Measurements from ENCODE around the gene PTPRG.

Gene PTPRG

DNA sequence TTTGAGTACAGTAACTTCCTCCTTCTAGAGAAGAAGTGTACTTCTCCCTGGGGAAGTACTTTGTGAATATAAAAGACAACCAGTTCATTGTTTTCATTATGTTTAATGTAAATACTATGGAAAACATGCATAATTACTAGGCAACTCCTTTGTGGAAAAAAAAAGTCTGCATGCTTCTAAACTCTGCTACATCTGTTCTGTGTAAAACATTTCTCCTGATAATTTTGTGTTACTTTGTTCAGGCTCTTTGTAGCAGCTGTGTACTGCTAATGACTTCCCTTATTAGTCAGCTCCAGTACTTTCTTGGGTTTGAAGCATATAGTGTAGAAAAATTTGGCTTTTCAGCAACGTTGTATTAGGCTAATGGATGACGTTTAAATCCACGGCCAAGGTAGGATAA, 700.4 kb downstream of the PTPRG start:
- no peaks in the 10 kb centered on the region for H4K20me1 ChIP-seq (ENCODE audit: insufficient read depth, low read length, poor library complexity, severe bottlenecking)
- no peaks in the 10 kb centered on the region for H3K27me3 ChIP-seq (ENCODE audit: insufficient read depth, low read length, poor library complexity, severe bottlenecking)
- no peak overlapping the region for H3K4me2 ChIP-seq (ENCODE audit: low read depth, low read length, poor library complexity, severe bottlenecking)
- H3K79me2 ChIP-seq (ENCODE audit: insufficient read depth, low read length) = no peaks in the 10 kb centered on the region
- no peaks in the 10 kb centered on the region for H3F3A ChIP-seq (ENCODE audit: low read depth)
- no peaks in the 10 kb centered on the region for H3K9me2 ChIP-seq (replicated peaks; ENCODE audit: low read depth, low read length)
- no peaks in the 10 kb centered on the region for H3K4me1 ChIP-seq (ENCODE audit: insufficient read depth, low read length, poor library complexity, severe bottlenecking)
- H3K4me3 ChIP-seq (ENCODE audit: low read length, poor library complexity, severe bottlenecking) = no peak overlapping the region
- TF ChIP-seq, protein P1, sequence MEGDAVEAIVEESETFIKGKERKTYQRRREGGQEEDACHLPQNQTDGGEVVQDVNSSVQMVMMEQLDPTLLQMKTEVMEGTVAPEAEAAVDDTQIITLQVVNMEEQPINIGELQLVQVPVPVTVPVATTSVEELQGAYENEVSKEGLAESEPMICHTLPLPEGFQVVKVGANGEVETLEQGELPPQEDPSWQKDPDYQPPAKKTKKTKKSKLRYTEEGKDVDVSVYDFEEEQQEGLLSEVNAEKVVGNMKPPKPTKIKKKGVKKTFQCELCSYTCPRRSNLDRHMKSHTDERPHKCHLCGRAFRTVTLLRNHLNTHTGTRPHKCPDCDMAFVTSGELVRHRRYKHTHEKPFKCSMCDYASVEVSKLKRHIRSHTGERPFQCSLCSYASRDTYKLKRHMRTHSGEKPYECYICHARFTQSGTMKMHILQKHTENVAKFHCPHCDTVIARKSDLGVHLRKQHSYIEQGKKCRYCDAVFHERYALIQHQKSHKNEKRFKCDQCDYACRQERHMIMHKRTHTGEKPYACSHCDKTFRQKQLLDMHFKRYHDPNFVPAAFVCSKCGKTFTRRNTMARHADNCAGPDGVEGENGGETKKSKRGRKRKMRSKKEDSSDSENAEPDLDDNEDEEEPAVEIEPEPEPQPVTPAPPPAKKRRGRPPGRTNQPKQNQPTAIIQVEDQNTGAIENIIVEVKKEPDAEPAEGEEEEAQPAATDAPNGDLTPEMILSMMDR (conservative IDR thresholded peaks at IDR 0.05; ENCODE audit: low read length) = no peak
- TF ChIP-seq EZH2phosphoT487 (IDR thresholded peaks at IDR 0.05; ENCODE audit: borderline replicate concordance) = no peak
- no peaks in the 10 kb centered on the region for H3K9me3 ChIP-seq (ENCODE audit: insufficient read depth, low read depth, low read length)
- H3K36me3 ChIP-seq (ENCODE audit: insufficient read depth, low read length) = peaks cover 5% of the 10 kb centered on the region
- H2AFZ ChIP-seq (ENCODE audit: low read length) = no peak overlapping the region
- H3K9ac ChIP-seq (ENCODE audit: low read depth, low read length, poor library complexity, severe bottlenecking) = no peak overlapping the region

DNA sequence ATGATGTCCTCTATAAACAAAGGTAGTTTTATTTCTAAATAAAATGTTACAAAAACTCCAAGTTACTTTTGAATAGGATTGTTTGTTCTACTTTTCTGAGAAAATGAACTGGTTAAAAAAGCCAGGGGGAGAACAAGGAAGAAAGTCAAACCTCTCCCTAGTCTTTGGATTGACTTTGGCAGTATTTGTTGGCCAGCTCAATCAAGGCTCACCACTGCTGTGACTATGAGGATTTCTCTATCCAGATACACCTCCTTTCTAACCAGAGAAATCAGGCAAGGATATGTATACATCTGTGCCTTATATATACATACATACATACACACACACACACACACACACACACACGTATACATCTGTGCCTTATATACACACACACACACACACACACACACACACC, 704.2 kb downstream of the PTPRG start:
- Histone ChIP-seq H3F3A (ENCODE audit: low read depth) (no peaks in the 10 kb centered on the region), H3K9ac (ENCODE audit: low read depth, low read length, poor library complexity, severe bottlenecking) (no peak overlapping the region), H2AFZ (ENCODE audit: low read length) (no peak overlapping the region), H3K9me2 (replicated peaks; ENCODE audit: low read depth, low read length) (no peaks in the 10 kb centered on the region), H3K4me3 (ENCODE audit: low read length, poor library complexity, severe bottlenecking) (no peak overlapping the region), H3K4me2 (ENCODE audit: low read depth, low read length, poor library complexity, severe bottlenecking) (no peak overlapping the region), H3K36me3 (ENCODE audit: insufficient read depth, low read length) (peaks cover 5% of the 10 kb centered on the region), H4K20me1 (ENCODE audit: insufficient read depth, low read length, poor library complexity, severe bottlenecking) (no peaks in the 10 kb centered on the region), H3K79me2 (ENCODE audit: insufficient read depth, low read length) (no peaks in the 10 kb centered on the region), H3K9me3 (ENCODE audit: insufficient read depth, low read depth, low read length) (no peaks in the 10 kb centered on the region), H3K4me1 (ENCODE audit: insufficient read depth, low read length, poor library complexity, severe bottlenecking) (no peaks in the 10 kb centered on the region), H3K27me3 (ENCODE audit: insufficient read depth, low read length, poor library complexity, severe bottlenecking) (no peaks in the 10 kb centered on the region)
- no peak for TF ChIP-seq EZH2phosphoT487 (IDR thresholded peaks at IDR 0.05; ENCODE audit: borderline replicate concordance)

GRCh38 chr3:62266668-62267283, 705.4 kb downstream of the PTPRG start:
- H3F3A ChIP-seq (ENCODE audit: low read depth) = no peaks in the 10 kb centered on the region
- H2AFZ ChIP-seq (ENCODE audit: low read length) = no peak overlapping the region
- no peak overlapping the region for H3K4me3 ChIP-seq (ENCODE audit: low read length, poor library complexity, severe bottlenecking)
- H3K79me2 ChIP-seq (ENCODE audit: insufficient read depth, low read length) = no peaks in the 10 kb centered on the region
- H3K9me3 ChIP-seq (ENCODE audit: insufficient read depth, low read depth, low read length) = no peaks in the 10 kb centered on the region
- TF ChIP-seq, protein P1 (conservative IDR thresholded peaks at IDR 0.05; ENCODE audit: low read length) = no peak
- no peak for TF ChIP-seq EZH2phosphoT487 (IDR thresholded peaks at IDR 0.05; ENCODE audit: borderline replicate concordance)
- H3K27me3 ChIP-seq (ENCODE audit: insufficient read depth, low read length, poor library complexity, severe bottlenecking) = no peaks in the 10 kb centered on the region
- H3K4me2 ChIP-seq (ENCODE audit: low read depth, low read length, poor library complexity, severe bottlenecking) = no peak overlapping the region
- peaks cover 5% of the 10 kb centered on the region for H3K36me3 ChIP-seq (ENCODE audit: insufficient read depth, low read length)
- no peaks in the 10 kb centered on the region for H3K9me2 ChIP-seq (replicated peaks; ENCODE audit: low read depth, low read length)
- no peak overlapping the region for H3K9ac ChIP-seq (ENCODE audit: low read depth, low read length, poor library complexity, severe bottlenecking)
- no peaks in the 10 kb centered on the region for H4K20me1 ChIP-seq (ENCODE audit: insufficient read depth, low read length, poor library complexity, severe bottlenecking)
- no peaks in the 10 kb centered on the region for H3K4me1 ChIP-seq (ENCODE audit: insufficient read depth, low read length, poor library complexity, severe bottlenecking)

- no peak for TF ChIP-seq EZH2phosphoT487 (IDR thresholded peaks at IDR 0.05; ENCODE audit: borderline replicate concordance)
- H3F3A ChIP-seq (ENCODE audit: low read depth) = no peaks in the 10 kb centered on the region
- no peak overlapping the region for H3K9ac ChIP-seq (ENCODE audit: low read depth, low read length, poor library complexity, severe bottlenecking)
- H3K79me2 ChIP-seq (ENCODE audit: insufficient read depth, low read length) = no peaks in the 10 kb centered on the region
- no peak overlapping the region for H3K4me2 ChIP-seq (ENCODE audit: low read depth, low read length, poor library complexity, severe bottlenecking)
- H3K4me3 ChIP-seq (ENCODE audit: low read length, poor library complexity, severe bottlenecking) = no peak overlapping the region
- H3K4me1 ChIP-seq (ENCODE audit: insufficient read depth, low read length, poor library complexity, severe bottlenecking) = peaks cover 7% of the 10 kb centered on the region
- H2AFZ ChIP-seq (ENCODE audit: low read length) = no peak overlapping the region
- H3K9me2 ChIP-seq (replicated peaks; ENCODE audit: low read depth, low read length) = no peaks in the 10 kb centered on the region
- no peaks in the 10 kb centered on the region for H4K20me1 ChIP-seq (ENCODE audit: insufficient read depth, low read length, poor library complexity, severe bottlenecking)
- no peaks in the 10 kb centered on the region for H3K9me3 ChIP-seq (ENCODE audit: insufficient read depth, low read depth, low read length)
- H3K36me3 ChIP-seq (ENCODE audit: insufficient read depth, low read length) = no peaks in the 10 kb centered on the region; the same call in 1 of the 2 replicates
- no peaks in the 10 kb centered on the region for H3K27me3 ChIP-seq (ENCODE audit: insufficient read depth, low read length, poor library complexity, severe bottlenecking)
These were observed 715.3 kb downstream of the PTPRG start for GRCh38 chr3:62276658-62277180.

All from Loucy (cell line).